ENCODE measurements around the gene LDLRAD1.
"Not testable (repeated sequence)": the region's sequence is repeated elsewhere in the genome, so short reads cannot be mapped to it uniquely, and the experiment has no call there.

The LDLRAD1 gene

GRCh38 chr1:54016343-54017282, 1.4 kb downstream of the LDLRAD1 start:
- peak; percentile 97 for DNase-seq (ENCODE audit: low read depth)

GRCh38 chr1:54014009-54014629, 3.9 kb downstream of the LDLRAD1 start:
- DNase-seq (ENCODE audit: low read depth): no peak

GRCh38 chr1:54013393-54014008, 4.5 kb downstream of the LDLRAD1 start:
- DNase-seq (ENCODE audit: low read depth): no peak

GRCh38 chr1:54012863-54013262, 5.1 kb downstream of the LDLRAD1 start:
- no peak for DNase-seq (ENCODE audit: low read depth)

- no peak for DNase-seq (ENCODE audit: low read depth)
These were observed 6.0 kb downstream of the LDLRAD1 start for GRCh38 chr1:54012008-54012325.

GRCh38 chr1:54011316-54012007, 6.5 kb downstream of the LDLRAD1 start:
- DNase-seq (ENCODE audit: low read depth): no peak

GRCh38 chr1:54010415-54011117, 7.4 kb downstream of the LDLRAD1 start:
- no peak for DNase-seq (ENCODE audit: low read depth)

- no peak for DNase-seq (ENCODE audit: low read depth)
These were observed 8.6 kb downstream of the LDLRAD1 start for GRCh38 chr1:54009406-54009805.

- no peak for DNase-seq (ENCODE audit: low read depth)
These were observed 9.1 kb downstream of the LDLRAD1 start for GRCh38 chr1:54008876-54009275.

GRCh38 chr1:54007613-54008012, 10.4 kb downstream of the LDLRAD1 start:
- DNase-seq (ENCODE audit: low read depth): no peak

- DNase-seq (ENCODE audit: low read depth): no peak
These were observed 11.5 kb downstream of the LDLRAD1 start for GRCh38 chr1:54006508-54006907.

GRCh38 chr1:54004481-54005049, 13.4 kb downstream of the LDLRAD1 start:
- no peak for DNase-seq (ENCODE audit: low read depth)

- DNase-seq (ENCODE audit: low read depth): not testable (repeated sequence)
These were observed 14.1 kb downstream of the LDLRAD1 start for GRCh38 chr1:54003750-54004480.

GRCh38 chr1:54003249-54003646, 14.7 kb downstream of the LDLRAD1 start:
- DNase-seq (ENCODE audit: low read depth): no peak

GRCh38 chr1:54002544-54003248, 15.3 kb downstream of the LDLRAD1 start:
- DNase-seq (ENCODE audit: low read depth): no peak

- no peak for DNase-seq (ENCODE audit: low read depth)
These were observed 16.4 kb downstream of the LDLRAD1 start for GRCh38 chr1:54001591-54001990.

GRCh38 chr1:53999920-54000319, 18.1 kb downstream of the LDLRAD1 start:
- DNase-seq (ENCODE audit: low read depth): no peak

GRCh38 chr1:53998223-53998622, 19.8 kb downstream of the LDLRAD1 start:
- no peak for DNase-seq (ENCODE audit: low read depth)

- DNase-seq (ENCODE audit: low read depth): no peak
These were observed 22.3 kb downstream of the LDLRAD1 start for GRCh38 chr1:53995683-53996082.

- not testable (repeated sequence) for DNase-seq (ENCODE audit: low read depth)
These were observed 23.5 kb downstream of the LDLRAD1 start for GRCh38 chr1:53994516-53994915.

Measured in amniotic epithelial cell (primary cell).